PC-9 (cell line): ENCODE data around the gene TP53BP2. TPM values are rescaled to one million over a fixed set of nuclear protein-coding genes. Genes with fewer than 3 reads are reported as not detected.
"Not testable (repeated sequence)": the region's sequence is repeated elsewhere in the genome, so short reads cannot be mapped to it uniquely, and the experiment has no call there.

ENCODE experiments used
- BruUV-seq: library from RNA; stranded (reverse); fragments of 400-500 nt; replicated peaks from 2 replicates; lab custom pipeline; 2021; lab: Mats Ljungman, UMichigan
- CTCF ChIA-PET: fragments of 300-600 bp; sonication (Branson Sonifier 250); formaldehyde crosslinking; loops from one replicate; lab custom pipeline; 2022; ENCODE audit warnings: antibody characterized with exemption; lab: Charles Lee
- POLR2A ChIA-PET: fragments of 300-600 bp; sonication (Branson Sonifier 250); formaldehyde crosslinking; loops from one replicate; lab custom pipeline; 2022; ENCODE audit warnings: antibody characterized with exemption; ENCODE audit not compliant: unreplicated experiment; lab: Charles Lee
- DNase-seq, 2 experiments: peaks; one replicate each; pipeline versions ENCODE4 v3.0.0 to v3.0.0-alpha.2; 2015 to 2022; ENCODE audit warnings: mixed read lengths in 1 of 2
- H2AFZ ChIP-seq: fragments of 200-600 bp; sonication (generic); 2 replicates; pipeline ENCODE4 v1.8.1; 2017; ENCODE audit warnings: antibody characterized with exemption
- H3F3A ChIP-seq: fragments of 200-600 bp; sonication (generic); 2 replicates; pipeline ENCODE4 v1.8.1; 2017; ENCODE audit warnings: antibody characterized with exemption, mild to moderate bottlenecking, low read depth; ENCODE audit not compliant: insufficient read depth
- H3K27ac ChIP-seq: fragments of 200-600 bp; sonication (generic); 2 replicates; pipeline ENCODE4 v1.6.1; 2016; ENCODE audit warnings: mixed run types
- H3K27me3 ChIP-seq: fragments of 200-600 bp; sonication (generic); 2 replicates; pipeline ENCODE4 v1.6.1; 2016; ENCODE audit warnings: low read depth, mixed run types; ENCODE audit not compliant: insufficient read depth
- H3K36me3 ChIP-seq: fragments of 200-600 bp; sonication (generic); 2 replicates; pipeline ENCODE4 v1.6.1; 2016; ENCODE audit warnings: low read depth, mixed run types
- H3K4me1 ChIP-seq: fragments of 200-600 bp; sonication (generic); replicated peaks from 2 replicates; pipeline ENCODE4 v1.6.1; 2016; ENCODE audit warnings: mixed run types; ENCODE audit not compliant: insufficient read depth
- H3K4me2 ChIP-seq: fragments of 200-600 bp; sonication (generic); 2 replicates; pipeline ENCODE4 v1.6.1; 2017; ENCODE audit warnings: mixed run types
- H3K4me3 ChIP-seq: fragments of 200-600 bp; sonication (generic); 2 replicates; pipeline ENCODE4 v1.6.1; 2016; ENCODE audit warnings: mixed run types
- H3K79me2 ChIP-seq: fragments of 200-600 bp; sonication (generic); 2 replicates; pipeline ENCODE4 v1.6.1; 2017; ENCODE audit warnings: low read depth, mixed run types
- H3K9me2 ChIP-seq: fragments of 200-600 bp; sonication (generic); 2 replicates; pipeline ENCODE4 v1.8.1; 2017; ENCODE audit warnings: mild to moderate bottlenecking; ENCODE audit not compliant: insufficient read depth
- H3K9me3 ChIP-seq: fragments of 200-600 bp; sonication (generic); 2 replicates; pipeline ENCODE4 v1.8.1; 2016; ENCODE audit warnings: low read depth; ENCODE audit not compliant: insufficient read depth
- H4K20me1 ChIP-seq: fragments of 200-600 bp; sonication (generic); 2 replicates; pipeline ENCODE4 v1.8.1; 2017; ENCODE audit not compliant: insufficient read depth
- EZH2 ChIP-seq: fragments of 200-600 bp; sonication (generic); IDR thresholded peaks from 2 replicates; pipeline ENCODE4 v1.8.0; 2017; ENCODE audit warnings: antibody characterized with exemption, low read depth
- intact Hi-C: fragments of 100-400 bp; cut with micrococcal nuclease; formaldehyde crosslinking; loops from one replicate; pipeline ENCODE4 v1.10.0; 2022; ENCODE audit not compliant: unreplicated experiment
- total RNA-seq: library from RNA; stranded (reverse); gene quantifications from 2 replicates; pipeline ENCODE4 v1.2.3, GENCODE V29; 2021
- TF ChIP-seq, protein P1 (sequence below): fragments of 200-600 bp; sonication (generic); conservative IDR thresholded peaks from 2 replicates; pipeline ENCODE4 v1.6.1; 2017; ENCODE audit warnings: mixed run types, antibody characterized with exemption, mild to moderate bottlenecking, moderate library complexity

The TP53BP2 gene
- total RNA-seq, 1 experiment from 2014 or later = 63.1 TPM

DNA sequence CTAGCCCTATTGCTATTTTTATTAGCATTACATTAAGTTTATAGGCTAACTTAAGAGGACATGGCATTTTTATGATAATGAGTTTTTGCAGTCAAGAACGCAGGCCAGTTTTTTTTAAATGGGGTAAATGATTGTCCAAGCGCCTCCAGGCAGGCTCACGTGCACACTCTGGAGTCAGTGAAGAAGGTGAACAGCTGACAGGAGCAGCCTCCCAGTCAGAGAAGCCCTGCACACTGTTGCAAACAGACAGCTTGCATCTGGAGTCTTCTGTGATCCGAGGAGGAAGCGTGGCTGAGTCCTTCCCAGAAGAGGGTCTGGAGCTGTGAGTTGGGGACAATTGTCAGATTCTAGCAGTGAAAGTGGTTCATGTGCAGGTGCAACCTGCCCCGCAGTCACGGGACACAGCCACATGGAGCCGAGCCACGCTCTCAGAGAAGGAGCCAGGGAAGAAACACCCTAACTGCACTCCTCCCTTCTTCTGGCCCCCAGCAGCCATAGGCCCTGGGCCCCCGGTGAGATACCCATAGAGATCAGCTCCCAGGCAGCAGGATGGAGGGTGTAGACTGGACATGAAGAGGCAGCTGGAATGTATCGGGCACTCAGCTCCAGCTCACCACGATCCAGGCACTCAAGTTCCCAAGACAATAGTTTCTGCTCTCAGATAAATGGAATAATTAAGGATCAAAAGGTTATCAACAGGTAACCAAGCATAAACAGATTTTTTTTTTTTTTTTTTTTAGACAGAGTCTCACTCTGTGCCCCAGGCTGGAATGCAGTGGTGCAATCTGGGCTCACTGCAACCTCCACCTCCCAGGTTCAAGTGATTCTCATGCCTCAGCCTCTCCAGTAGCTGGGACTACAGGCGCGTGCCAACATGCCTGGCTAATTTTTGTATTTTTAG is 107.0 kb downstream of the TP53BP2 start:
- peaks cover 88% of the 10 kb centered on the region for H3K79me2 ChIP-seq
- intact Hi-C loops = loop anchor here (1.0 kb wide), 1 partner anchor 23 kb away; no protein-coding TSS in a partner anchor
- no peak overlapping the region for H2AFZ ChIP-seq
- H3K4me2 ChIP-seq = peak overlapping the region; percentile 30; the same call in 1 of the 2 replicates
- no peaks in the 10 kb centered on the region for H3K27me3 ChIP-seq
- ChIA-PET POLR2A (interaction anchor here (0.5 to 1.3 kb wide), 8 partner anchors 11 to 460 kb away, joined by 3 to 17 read pairs (median 6); partner anchors contain the start of gene CAPN8), CTCF (interaction anchor here (0.7 to 1.1 kb wide), 3 partner anchors 11 to 20 kb away, joined by 3 to 13 read pairs (median 4); no protein-coding TSS in a partner anchor)
- H3K4me1 ChIP-seq = peaks cover 46% of the 10 kb centered on the region
- TF ChIP-seq EZH2 = no peak
- TF ChIP-seq, protein P1, sequence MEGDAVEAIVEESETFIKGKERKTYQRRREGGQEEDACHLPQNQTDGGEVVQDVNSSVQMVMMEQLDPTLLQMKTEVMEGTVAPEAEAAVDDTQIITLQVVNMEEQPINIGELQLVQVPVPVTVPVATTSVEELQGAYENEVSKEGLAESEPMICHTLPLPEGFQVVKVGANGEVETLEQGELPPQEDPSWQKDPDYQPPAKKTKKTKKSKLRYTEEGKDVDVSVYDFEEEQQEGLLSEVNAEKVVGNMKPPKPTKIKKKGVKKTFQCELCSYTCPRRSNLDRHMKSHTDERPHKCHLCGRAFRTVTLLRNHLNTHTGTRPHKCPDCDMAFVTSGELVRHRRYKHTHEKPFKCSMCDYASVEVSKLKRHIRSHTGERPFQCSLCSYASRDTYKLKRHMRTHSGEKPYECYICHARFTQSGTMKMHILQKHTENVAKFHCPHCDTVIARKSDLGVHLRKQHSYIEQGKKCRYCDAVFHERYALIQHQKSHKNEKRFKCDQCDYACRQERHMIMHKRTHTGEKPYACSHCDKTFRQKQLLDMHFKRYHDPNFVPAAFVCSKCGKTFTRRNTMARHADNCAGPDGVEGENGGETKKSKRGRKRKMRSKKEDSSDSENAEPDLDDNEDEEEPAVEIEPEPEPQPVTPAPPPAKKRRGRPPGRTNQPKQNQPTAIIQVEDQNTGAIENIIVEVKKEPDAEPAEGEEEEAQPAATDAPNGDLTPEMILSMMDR = no peak
- H3F3A ChIP-seq = peaks cover 64% of the 10 kb centered on the region
- H3K9me2 ChIP-seq = no peaks in the 10 kb centered on the region
- no peak overlapping the region for H3K4me3 ChIP-seq
- peak; percentile 46 to 73 for DNase-seq
- H3K27ac ChIP-seq = peak overlapping the region; percentile 73
- peaks cover 45% of the 10 kb centered on the region for H3K36me3 ChIP-seq
- H3K9me3 ChIP-seq = no peaks in the 10 kb centered on the region
- H4K20me1 ChIP-seq = peaks cover 14% of the 10 kb centered on the region
- BruUV-seq = no TSS peak

DNA sequence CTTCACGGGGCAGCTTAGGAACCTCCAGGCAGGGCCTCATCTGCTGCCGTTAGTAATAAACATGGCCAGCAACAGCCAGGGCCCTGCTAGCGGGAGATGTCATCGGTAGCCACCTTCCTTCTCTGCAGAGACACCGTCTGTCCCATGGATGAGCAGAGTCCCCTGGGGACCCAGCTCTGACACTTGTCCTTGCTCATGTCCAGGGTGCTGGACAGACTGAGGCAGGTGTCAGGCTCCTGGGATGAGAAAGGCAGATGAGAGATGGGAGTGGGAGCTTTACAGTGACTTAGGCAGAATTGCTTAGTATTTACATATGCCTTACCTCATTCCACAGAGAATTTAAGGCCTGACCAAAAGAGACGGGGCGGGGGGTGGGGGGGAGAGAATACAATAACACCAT is 108.4 kb downstream of the TP53BP2 start:
- Histone ChIP-seq H3K27me3 (no peaks in the 10 kb centered on the region), H3K79me2 (peaks cover 89% of the 10 kb centered on the region), H3K4me1 (peaks cover 49% of the 10 kb centered on the region), H3K4me3 (no peak overlapping the region), H3K36me3 (peaks cover 44% of the 10 kb centered on the region), H3K4me2 (no peak overlapping the region), H3K9me2 (no peaks in the 10 kb centered on the region), H3K27ac (peak overlapping the region; percentile 14; the same call in 1 of the 2 replicates), H3K9me3 (no peaks in the 10 kb centered on the region), H3F3A (peaks cover 64% of the 10 kb centered on the region), H2AFZ (no peak overlapping the region), H4K20me1 (peaks cover 12% of the 10 kb centered on the region)
- BruUV-seq = no TSS peak
- intact Hi-C loops = no loop called here
- TF ChIP-seq EZH2 = no peak
- TF ChIP-seq, protein P1 = no peak
- no peak for DNase-seq
- CTCF ChIA-PET = no interaction called here
- POLR2A ChIA-PET = interaction anchor here (0.9 to 1.3 kb wide), 2 partner anchors 18 to 37 kb away, joined by 4 to 11 read pairs; no protein-coding TSS in a partner anchor

DNA sequence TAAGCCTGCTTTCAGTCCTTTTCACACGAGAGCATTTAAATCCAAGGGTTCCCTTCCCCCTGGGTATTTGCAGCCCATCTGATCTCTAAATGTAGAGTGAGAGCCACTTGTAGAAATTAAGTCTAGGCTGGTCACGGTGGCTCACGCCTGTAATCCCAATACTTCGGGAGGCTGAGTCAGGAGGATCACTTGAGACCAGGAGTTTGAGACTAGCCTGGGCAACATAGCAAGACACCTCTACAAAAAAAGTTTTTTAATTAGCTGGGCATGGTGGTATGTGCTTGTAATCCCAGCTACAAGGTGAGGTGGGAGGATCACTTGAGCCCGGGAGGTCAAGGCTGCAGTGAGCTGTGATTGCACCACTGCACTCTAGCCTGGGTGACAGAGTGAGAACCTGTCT is 109.1 kb downstream of the TP53BP2 start:
- H3K4me3 ChIP-seq, H2AFZ ChIP-seq, H3K9me2 ChIP-seq, CTCF ChIA-PET, H3K27me3 ChIP-seq, intact Hi-C loops, DNase-seq, H3K4me2 ChIP-seq, H3K9me3 ChIP-seq, BruUV-seq: not testable (repeated sequence)
- Histone ChIP-seq H3K36me3 (peaks cover 44% of the 10 kb centered on the region), H3K79me2 (peaks cover 91% of the 10 kb centered on the region), H3F3A (peaks cover 61% of the 10 kb centered on the region), H3K27ac (peak overlapping the region; percentile 14; the same call in 1 of the 2 replicates), H4K20me1 (peaks cover 15% of the 10 kb centered on the region), H3K4me1 (peaks cover 51% of the 10 kb centered on the region)
- POLR2A ChIA-PET = interaction anchor here (1.3 kb wide), 1 partner anchor 36 kb away, joined by 4 read pairs; no protein-coding TSS in a partner anchor
